ENCODE results near the gene ELP5. TPM values are rescaled to one million over a fixed set of nuclear protein-coding genes. Genes with fewer than 3 reads are reported as not detected.

Gene ELP5
- total and polyA plus RNA-seq, 10 of the 15 experiments (the other 5 are each of a cell fraction or from before 2014, with no cell fraction given) = 41.1 to 109 (median 77.5) TPM

DNA sequence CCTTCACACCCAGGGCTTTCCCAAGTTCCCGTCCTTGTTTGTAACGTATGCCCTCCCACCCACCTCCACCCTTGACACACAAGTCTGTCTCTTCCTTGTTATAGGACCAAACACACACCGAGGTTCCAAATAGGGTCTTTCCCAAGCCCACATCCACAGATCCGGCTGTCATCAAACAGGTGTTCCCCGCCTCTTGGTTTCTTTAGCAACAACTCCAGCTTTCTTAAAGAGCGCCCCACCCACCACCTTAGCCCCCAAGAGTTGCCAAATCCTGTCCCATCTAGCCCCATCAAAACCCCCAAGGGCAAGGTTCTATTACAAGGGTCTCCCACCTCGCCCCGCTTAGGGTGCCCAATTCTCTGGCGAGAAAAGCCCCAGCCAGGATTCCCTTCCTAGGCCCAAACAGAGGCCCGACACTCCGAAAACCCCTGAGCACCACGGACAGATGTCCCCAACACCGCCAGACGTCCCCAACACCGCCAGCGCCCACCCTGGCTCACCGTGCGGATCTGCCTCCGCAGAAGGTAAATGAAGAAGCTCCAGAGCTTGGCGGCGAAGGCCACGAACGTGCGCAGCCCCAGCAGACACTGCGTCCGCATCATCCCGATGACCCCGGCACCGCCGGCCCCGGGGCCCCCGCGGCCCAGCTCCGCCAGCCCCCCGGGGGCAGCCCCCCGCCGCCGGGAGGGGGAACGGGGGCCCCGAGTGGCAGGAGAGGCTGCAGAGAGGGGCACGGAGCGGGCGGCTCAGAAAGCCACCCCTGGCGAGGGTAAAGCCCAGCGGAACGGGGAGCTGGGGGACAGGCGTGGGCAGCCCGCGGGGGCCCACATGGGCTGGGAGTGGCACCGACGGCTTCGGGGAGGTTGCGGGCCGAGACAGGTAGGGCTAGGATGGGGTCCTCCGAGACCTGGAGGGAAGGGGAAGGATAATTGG is 1.1 kb upstream of the ELP5 start:
- FAIRE-seq (no peak), DNase-seq (ENCODE audit: low read depth, low spot score) (no peak), ATAC-seq (peak; percentile 26)
- peak overlapping the region; percentile 91 for H3K9ac ChIP-seq (ENCODE audit: control insufficient read depth, insufficient read depth, low read length)
- BruUV-seq (replicated peaks) = no TSS peak
- WGBS (ENCODE audit: insufficient coverage, insufficient replicate concordance, low lambda C conversion rate, missing lambda C conversion rate) = under 1% methylated on average over 35 of the region's 55 CpGs
- ChIA-PET POLR2A (interaction anchor here (1.0 to 4.4 kb wide), 4 partner anchors 12 to 62 kb away, joined by 3 to 99 read pairs (median 18); partner anchors contain the start of genes ACADVL, DLG4, DVL2 and GABARAP), SMC1A (ENCODE audit: uncharacterized antibody, unreplicated experiment) (interaction anchor here (0.9 to 3.6 kb wide), 4 partner anchors 10 to 85 kb away, joined by 3 to 26 read pairs (median 10); partner anchors contain the start of genes ACADVL, ACAP1, GABARAP and PHF23), RAD21 (ENCODE audit: unreplicated experiment) (interaction anchor here (0.7 to 2.0 kb wide), 5 partner anchors 9 to 269 kb away, joined by 4 to 11 read pairs (median 5); partner anchors contain the start of genes ACADVL, DLG4, DVL2 and GABARAP), CTCF (interaction anchor here (2.7 to 3.2 kb wide), 2 partner anchors 30 to 45 kb away, joined by 10 to 18 read pairs; partner anchors contain the start of genes ACADVL and DLG4)
- H3K9me3 ChIP-seq (replicated peaks; ENCODE audit: control insufficient read depth, insufficient read depth, low read length) = no peaks in the 10 kb centered on the region
- in situ Hi-C loops (cut with MboI) (no loop called here), intact Hi-C loops (cut with micrococcal nuclease; ENCODE audit: unreplicated experiment) (loop anchor here (1.0 kb wide), 1 partner anchor 9 kb away; the partner anchor contains the start of gene GABARAP)
- peak overlapping the region; percentile 87 for H3K27ac ChIP-seq (ENCODE audit: control insufficient read depth, insufficient read depth)
- no peak overlapping the region for H2AFZ ChIP-seq (ENCODE audit: control insufficient read depth, low read depth, low read length)
- no peaks in the 10 kb centered on the region for H4K20me1 ChIP-seq (ENCODE audit: control insufficient read depth, insufficient read depth)
- peaks cover 60% of the 10 kb centered on the region for H3K79me2 ChIP-seq (ENCODE audit: control insufficient read depth, insufficient read depth, low read length)
- peaks cover 6 to 16% of the 10 kb centered on the region in 2 experiments; a peak in 3 of 4 replicates for H3K36me3 ChIP-seq (ENCODE audit: control insufficient read depth in 2 of 2, insufficient read depth in 2 of 2, low read length in 1 of 2)
- H3K4me1 ChIP-seq (ENCODE audit: control insufficient read depth, insufficient read depth, low read length) = peaks cover 10% of the 10 kb centered on the region
- H3K4me3 ChIP-seq = peak overlapping the region; percentile 90
- peak overlapping the region; percentile 89 for H3K4me2 ChIP-seq (ENCODE audit: control insufficient read depth, insufficient read depth)
- no peaks in the 10 kb centered on the region for H3K27me3 ChIP-seq (replicated peaks in 1 of 2; ENCODE audit: control insufficient read depth in 2 of 2, insufficient read depth in 2 of 2, low read length in 1 of 2)
- TF ChIP-seq, protein P1, sequence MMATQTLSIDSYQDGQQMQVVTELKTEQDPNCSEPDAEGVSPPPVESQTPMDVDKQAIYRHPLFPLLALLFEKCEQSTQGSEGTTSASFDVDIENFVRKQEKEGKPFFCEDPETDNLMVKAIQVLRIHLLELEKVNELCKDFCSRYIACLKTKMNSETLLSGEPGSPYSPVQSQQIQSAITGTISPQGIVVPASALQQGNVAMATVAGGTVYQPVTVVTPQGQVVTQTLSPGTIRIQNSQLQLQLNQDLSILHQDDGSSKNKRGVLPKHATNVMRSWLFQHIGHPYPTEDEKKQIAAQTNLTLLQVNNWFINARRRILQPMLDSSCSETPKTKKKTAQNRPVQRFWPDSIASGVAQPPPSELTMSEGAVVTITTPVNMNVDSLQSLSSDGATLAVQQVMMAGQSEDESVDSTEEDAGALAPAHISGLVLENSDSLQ (IDR thresholded peaks at IDR 0.05) = peak; percentile 19; the same call in 1 of the 2 replicates
- 0 out of 3 replicates have a peak, but pooled peaks of 1 of the 2 experiments have one; percentile 3 for TF ChIP-seq EGR1 (IDR thresholded peaks at IDR 0.05; ENCODE audit: borderline replicate concordance in 1 of 2, low read depth in 2 of 2, low read length in 2 of 2)
- TF ChIP-seq LARP7 (IDR thresholded peaks at IDR 0.05) = peak; percentile 53; the same call in 1 of the 2 replicates
- TF ChIP-seq BHLHE40 (IDR thresholded peaks at IDR 0.05; ENCODE audit: borderline replicate concordance in 1 of 2, low read depth in 2 of 2, low read length in 1 of 2) = peak in 1 of 2 experiments; percentile 21; a peak in 1 of 4 replicates
- TF ChIP-seq, protein P2, sequence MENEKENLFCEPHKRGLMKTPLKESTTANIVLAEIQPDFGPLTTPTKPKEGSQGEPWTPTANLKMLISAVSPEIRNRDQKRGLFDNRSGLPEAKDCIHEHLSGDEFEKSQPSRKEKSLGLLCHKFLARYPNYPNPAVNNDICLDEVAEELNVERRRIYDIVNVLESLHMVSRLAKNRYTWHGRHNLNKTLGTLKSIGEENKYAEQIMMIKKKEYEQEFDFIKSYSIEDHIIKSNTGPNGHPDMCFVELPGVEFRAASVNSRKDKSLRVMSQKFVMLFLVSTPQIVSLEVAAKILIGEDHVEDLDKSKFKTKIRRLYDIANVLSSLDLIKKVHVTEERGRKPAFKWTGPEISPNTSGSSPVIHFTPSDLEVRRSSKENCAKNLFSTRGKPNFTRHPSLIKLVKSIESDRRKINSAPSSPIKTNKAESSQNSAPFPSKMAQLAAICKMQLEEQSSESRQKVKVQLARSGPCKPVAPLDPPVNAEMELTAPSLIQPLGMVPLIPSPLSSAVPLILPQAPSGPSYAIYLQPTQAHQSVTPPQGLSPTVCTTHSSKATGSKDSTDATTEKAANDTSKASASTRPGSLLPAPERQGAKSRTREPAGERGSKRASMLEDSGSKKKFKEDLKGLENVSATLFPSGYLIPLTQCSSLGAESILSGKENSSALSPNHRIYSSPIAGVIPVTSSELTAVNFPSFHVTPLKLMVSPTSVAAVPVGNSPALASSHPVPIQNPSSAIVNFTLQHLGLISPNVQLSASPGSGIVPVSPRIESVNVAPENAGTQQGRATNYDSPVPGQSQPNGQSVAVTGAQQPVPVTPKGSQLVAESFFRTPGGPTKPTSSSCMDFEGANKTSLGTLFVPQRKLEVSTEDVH (IDR thresholded peaks at IDR 0.05; ENCODE audit: low read depth, partially characterized antibody) = no peak
- peak; percentile 55 for TF ChIP-seq POLR2A (IDR thresholded peaks at IDR 0.05; ENCODE audit: low read depth, low read length)
- TF ChIP-seq, protein P3, sequence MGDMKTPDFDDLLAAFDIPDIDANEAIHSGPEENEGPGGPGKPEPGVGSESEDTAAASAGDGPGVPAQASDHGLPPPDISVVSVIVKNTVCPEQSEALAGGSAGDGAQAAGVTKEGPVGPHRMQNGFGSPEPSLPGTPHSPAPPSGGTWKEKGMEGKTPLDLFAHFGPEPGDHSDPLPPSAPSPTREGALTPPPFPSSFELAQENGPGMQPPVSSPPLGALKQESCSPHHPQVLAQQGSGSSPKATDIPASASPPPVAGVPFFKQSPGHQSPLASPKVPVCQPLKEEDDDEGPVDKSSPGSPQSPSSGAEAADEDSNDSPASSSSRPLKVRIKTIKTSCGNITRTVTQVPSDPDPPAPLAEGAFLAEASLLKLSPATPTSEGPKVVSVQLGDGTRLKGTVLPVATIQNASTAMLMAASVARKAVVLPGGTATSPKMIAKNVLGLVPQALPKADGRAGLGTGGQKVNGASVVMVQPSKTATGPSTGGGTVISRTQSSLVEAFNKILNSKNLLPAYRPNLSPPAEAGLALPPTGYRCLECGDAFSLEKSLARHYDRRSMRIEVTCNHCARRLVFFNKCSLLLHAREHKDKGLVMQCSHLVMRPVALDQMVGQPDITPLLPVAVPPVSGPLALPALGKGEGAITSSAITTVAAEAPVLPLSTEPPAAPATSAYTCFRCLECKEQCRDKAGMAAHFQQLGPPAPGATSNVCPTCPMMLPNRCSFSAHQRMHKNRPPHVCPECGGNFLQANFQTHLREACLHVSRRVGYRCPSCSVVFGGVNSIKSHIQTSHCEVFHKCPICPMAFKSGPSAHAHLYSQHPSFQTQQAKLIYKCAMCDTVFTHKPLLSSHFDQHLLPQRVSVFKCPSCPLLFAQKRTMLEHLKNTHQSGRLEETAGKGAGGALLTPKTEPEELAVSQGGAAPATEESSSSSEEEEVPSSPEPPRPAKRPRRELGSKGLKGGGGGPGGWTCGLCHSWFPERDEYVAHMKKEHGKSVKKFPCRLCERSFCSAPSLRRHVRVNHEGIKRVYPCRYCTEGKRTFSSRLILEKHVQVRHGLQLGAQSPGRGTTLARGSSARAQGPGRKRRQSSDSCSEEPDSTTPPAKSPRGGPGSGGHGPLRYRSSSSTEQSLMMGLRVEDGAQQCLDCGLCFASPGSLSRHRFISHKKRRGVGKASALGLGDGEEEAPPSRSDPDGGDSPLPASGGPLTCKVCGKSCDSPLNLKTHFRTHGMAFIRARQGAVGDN (IDR thresholded peaks at IDR 0.05) = 0 out of 2 replicates have a peak, but pooled peaks have one; percentile 15
- TF ChIP-seq NBN (IDR thresholded peaks at IDR 0.05) = 0 out of 2 replicates have a peak, but pooled peaks have one; percentile 30
- TF ChIP-seq, protein P4, sequence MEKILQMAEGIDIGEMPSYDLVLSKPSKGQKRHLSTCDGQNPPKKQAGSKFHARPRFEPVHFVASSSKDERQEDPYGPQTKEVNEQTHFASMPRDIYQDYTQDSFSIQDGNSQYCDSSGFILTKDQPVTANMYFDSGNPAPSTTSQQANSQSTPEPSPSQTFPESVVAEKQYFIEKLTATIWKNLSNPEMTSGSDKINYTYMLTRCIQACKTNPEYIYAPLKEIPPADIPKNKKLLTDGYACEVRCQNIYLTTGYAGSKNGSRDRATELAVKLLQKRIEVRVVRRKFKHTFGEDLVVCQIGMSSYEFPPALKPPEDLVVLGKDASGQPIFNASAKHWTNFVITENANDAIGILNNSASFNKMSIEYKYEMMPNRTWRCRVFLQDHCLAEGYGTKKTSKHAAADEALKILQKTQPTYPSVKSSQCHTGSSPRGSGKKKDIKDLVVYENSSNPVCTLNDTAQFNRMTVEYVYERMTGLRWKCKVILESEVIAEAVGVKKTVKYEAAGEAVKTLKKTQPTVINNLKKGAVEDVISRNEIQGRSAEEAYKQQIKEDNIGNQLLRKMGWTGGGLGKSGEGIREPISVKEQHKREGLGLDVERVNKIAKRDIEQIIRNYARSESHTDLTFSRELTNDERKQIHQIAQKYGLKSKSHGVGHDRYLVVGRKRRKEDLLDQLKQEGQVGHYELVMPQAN (conservative IDR thresholded peaks at IDR 0.05) = peak; percentile 46; the same call in 1 of the 2 replicates
- peak; percentile 30; the same call in 1 of the 2 replicates for TF ChIP-seq POLR2AphosphoS5 (IDR thresholded peaks at IDR 0.05; ENCODE audit: low read length)
